ENCODE data around the gene ROPN1L. TPM values are rescaled to one million over a fixed set of nuclear protein-coding genes. Genes with fewer than 3 reads are reported as not detected.

The ROPN1L gene
- total and polyA plus RNA-seq, 10 of the 15 experiments (the other 5 are each of a cell fraction or from before 2014, with no cell fraction given): 0.07 to 0.38 (median 0.22) TPM; not detected in 6

- Histone ChIP-seq H3K9ac (ENCODE audit: control insufficient read depth, insufficient read depth, low read length) (no peak overlapping the region), H2AFZ (ENCODE audit: control insufficient read depth, low read depth, low read length) (no peak overlapping the region), H3K4me3 (no peak overlapping the region), H3K79me2 (ENCODE audit: control insufficient read depth, insufficient read depth, low read length) (no peaks in the 10 kb centered on the region), H4K20me1 (ENCODE audit: control insufficient read depth, insufficient read depth) (no peaks in the 10 kb centered on the region), H3K4me2 (ENCODE audit: control insufficient read depth, insufficient read depth) (no peak overlapping the region), H3K4me1 (ENCODE audit: control insufficient read depth, insufficient read depth, low read length) (peaks cover 5% of the 10 kb centered on the region), H3K9me3 (replicated peaks; ENCODE audit: control insufficient read depth, insufficient read depth, low read length) (no peaks in the 10 kb centered on the region), H3K27ac (ENCODE audit: control insufficient read depth, insufficient read depth) (no peak overlapping the region), H3K27me3 (replicated peaks in 1 of 2; ENCODE audit: control insufficient read depth in 2 of 2, insufficient read depth in 2 of 2, low read length in 1 of 2) (no peaks in the 10 kb centered on the region), H3K36me3 (ENCODE audit: control insufficient read depth in 2 of 2, insufficient read depth in 2 of 2, low read length in 1 of 2) (no peaks in the 10 kb centered on the region)
- no peak for ATAC-seq
- FAIRE-seq: no peak
- DNase-seq (ENCODE audit: low read depth, low spot score): no peak
- BruUV-seq (replicated peaks): no TSS peak
- ChIA-PET POLR2A (interaction anchor here (0.6 kb wide), 1 partner anchor 265 kb away, joined by 3 read pairs; no protein-coding TSS in a partner anchor), CTCF (interaction anchor here (0.7 kb wide), 1 partner anchor 1153 kb away, joined by 3 read pairs; no protein-coding TSS in a partner anchor), SMC1A (ENCODE audit: uncharacterized antibody, unreplicated experiment) (interaction anchor here (0.9 to 1.0 kb wide), 3 partner anchors 8 to 51 kb away, joined by 3 to 4 read pairs (median 3); no protein-coding TSS in a partner anchor), RAD21 (ENCODE audit: unreplicated experiment) (no interaction called here)
- 81% methylated on average over 3 of the region's 3 CpGs for WGBS (ENCODE audit: insufficient coverage, insufficient replicate concordance, low lambda C conversion rate, missing lambda C conversion rate)
- in situ Hi-C loops (cut with MboI): no loop called here
- TF ChIP-seq GABPA (IDR thresholded peaks at IDR 0.05; ENCODE audit: low read depth) (no peak), BCL3 (IDR thresholded peaks at IDR 0.05; ENCODE audit: borderline replicate concordance, insufficient read depth, low read depth, low read length, poor library complexity, severe bottlenecking) (no peak), MTA3 (IDR thresholded peaks at IDR 0.05; ENCODE audit: borderline replicate concordance, low read length) (no peak), SMARCA5 (IDR thresholded peaks at IDR 0.05) (no peak), TCF7 (IDR thresholded peaks at IDR 0.05; ENCODE audit: borderline replicate concordance) (no peak)
- intact Hi-C loops (cut with micrococcal nuclease; ENCODE audit: unreplicated experiment): no loop called here
Measured at GRCh38 chr5:10506535-10506934, 64.9 kb downstream of the ROPN1L start.

- Histone ChIP-seq H4K20me1 (ENCODE audit: control insufficient read depth, insufficient read depth) (no peaks in the 10 kb centered on the region), H2AFZ (ENCODE audit: control insufficient read depth, low read depth, low read length) (no peak overlapping the region), H3K36me3 (ENCODE audit: control insufficient read depth in 2 of 2, insufficient read depth in 2 of 2, low read length in 1 of 2) (no peaks in the 10 kb centered on the region), H3K27me3 (replicated peaks in 1 of 2; ENCODE audit: control insufficient read depth in 2 of 2, insufficient read depth in 2 of 2, low read length in 1 of 2) (no peaks in the 10 kb centered on the region), H3K4me3 (no peak overlapping the region), H3K27ac (ENCODE audit: control insufficient read depth, insufficient read depth) (no peak overlapping the region), H3K4me2 (ENCODE audit: control insufficient read depth, insufficient read depth) (no peak overlapping the region), H3K79me2 (ENCODE audit: control insufficient read depth, insufficient read depth, low read length) (no peaks in the 10 kb centered on the region), H3K4me1 (ENCODE audit: control insufficient read depth, insufficient read depth, low read length) (peaks cover 5% of the 10 kb centered on the region), H3K9me3 (replicated peaks; ENCODE audit: control insufficient read depth, insufficient read depth, low read length) (no peaks in the 10 kb centered on the region), H3K9ac (ENCODE audit: control insufficient read depth, insufficient read depth, low read length) (no peak overlapping the region)
- RAD21 ChIA-PET (ENCODE audit: unreplicated experiment): interaction anchor here (1.6 kb wide), 1 partner anchor 53 kb away, joined by 3 read pairs; no protein-coding TSS in a partner anchor
- no TSS peak for BruUV-seq (replicated peaks)
- no peak for ATAC-seq
- SMC1A ChIA-PET (ENCODE audit: uncharacterized antibody, unreplicated experiment): interaction anchor here (1.0 kb wide), 1 partner anchor 49 kb away, joined by 3 read pairs; no protein-coding TSS in a partner anchor
- DNase-seq (ENCODE audit: low read depth, low spot score): no peak
- no peak for FAIRE-seq
- CTCF ChIA-PET: interaction anchor here (1.2 kb wide), 1 partner anchor 22 kb away, joined by 3 read pairs; no protein-coding TSS in a partner anchor
- POLR2A ChIA-PET: no interaction called here
- WGBS (ENCODE audit: insufficient coverage, insufficient replicate concordance, low lambda C conversion rate, missing lambda C conversion rate): 61% methylated on average over 3 of the region's 3 CpGs
- in situ Hi-C loops (cut with MboI): no loop called here
- intact Hi-C loops (cut with micrococcal nuclease; ENCODE audit: unreplicated experiment): no loop called here
- TF ChIP-seq GABPA (IDR thresholded peaks at IDR 0.05; ENCODE audit: low read depth) (no peak), LARP7 (IDR thresholded peaks at IDR 0.05) (no peak), ZSCAN29 (IDR thresholded peaks at IDR 0.05) (no peak), KLF5 (IDR thresholded peaks at IDR 0.05; ENCODE audit: partially characterized antibody) (no peak), BACH1 (IDR thresholded peaks at IDR 0.05; ENCODE audit: borderline replicate concordance) (no peak), ZBTB11 (CRISPR knock-in tag; IDR thresholded peaks at IDR 0.05) (no peak), BRCA1 (IDR thresholded peaks at IDR 0.05; ENCODE audit: low read depth, low read length) (no peak), PKNOX1 (IDR thresholded peaks at IDR 0.05) (no peak)
Measured at GRCh38 chr5:10507575-10508096, 66.0 kb downstream of the ROPN1L start.

Measured in GM12878 (cell line).